Umbilical cord (tissue), 2 donors: ENCODE measurements around the gene PPFIA4. TPM values are rescaled to one million over a fixed set of nuclear protein-coding genes. Genes with fewer than 3 reads are reported as not detected.
A peak's percentile ranks its signal among the peaks of the same experiment; 100 is the strongest.

Experiments
- DNase-seq: peaks from one replicate; pipeline ENCODE4 v3.0.0-alpha.2; 2015; ENCODE audit warnings: low spot score
- total RNA-seq: library from RNA; depleted of rRNA; stranded (reverse); fragments of >200 nt; gene quantifications from one replicate; pipeline ENCODE4 v1.2.3, GENCODE V29; 2014; ENCODE audit warnings: low replicate concordance; ENCODE audit not compliant: insufficient read depth

The PPFIA4 gene
- total RNA-seq, 1 donor from 2014 or later, result 23.1 TPM

DNA sequence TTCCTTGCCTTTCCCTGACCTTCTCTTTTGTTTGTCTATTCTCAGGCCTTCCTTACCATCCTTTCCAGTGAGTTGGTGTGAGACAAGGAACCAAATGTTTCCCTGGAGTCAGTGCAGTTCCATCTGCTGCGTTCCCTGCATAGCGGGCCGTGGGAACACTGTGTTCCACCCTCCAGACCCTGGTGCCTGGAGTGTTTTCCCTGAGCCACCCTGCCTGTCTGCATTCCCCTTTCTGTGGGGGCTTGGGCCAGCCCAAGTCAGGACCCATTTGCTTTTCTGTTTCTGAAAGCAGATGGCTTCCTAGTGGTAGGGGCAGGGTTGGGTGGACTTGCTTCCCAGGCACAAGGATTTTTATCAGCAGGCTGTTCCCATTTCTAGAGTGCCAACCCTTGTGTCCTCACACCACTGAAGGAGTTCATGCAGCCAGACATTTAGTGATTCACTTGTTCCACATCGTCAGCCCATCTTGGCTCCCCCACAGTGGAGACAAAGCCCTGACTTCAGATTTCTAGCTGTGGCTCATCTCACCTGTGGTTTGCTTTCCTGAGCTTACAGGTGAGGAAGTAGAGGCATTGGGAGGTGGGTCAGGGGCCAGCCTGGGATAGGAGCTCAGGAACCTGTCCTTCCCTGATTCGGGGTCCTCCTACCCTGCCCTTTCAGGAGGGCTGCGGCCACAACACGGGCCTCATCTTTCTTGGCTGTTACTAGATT lies 73.7 kb downstream of the PPFIA4 start:
- DNase-seq, result no peak

DNA sequence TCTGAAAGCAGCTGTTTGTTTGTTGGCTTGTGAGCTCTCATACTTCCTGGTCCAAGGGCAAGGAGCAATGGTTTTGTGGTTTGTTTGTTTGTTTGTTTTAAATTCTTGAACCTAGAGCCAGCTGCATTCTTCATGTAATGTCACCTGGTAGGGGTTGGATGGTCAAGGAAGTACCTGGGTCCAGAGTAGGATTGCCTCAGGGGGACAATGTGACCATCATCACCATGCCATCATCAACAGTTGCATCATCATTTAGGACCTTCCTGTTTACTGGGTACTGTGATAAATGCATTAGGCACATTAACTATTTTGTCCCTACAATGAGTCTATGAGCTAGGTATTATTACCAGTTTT lies 74.2 kb downstream of the PPFIA4 start:
- no peak for DNase-seq

DNA sequence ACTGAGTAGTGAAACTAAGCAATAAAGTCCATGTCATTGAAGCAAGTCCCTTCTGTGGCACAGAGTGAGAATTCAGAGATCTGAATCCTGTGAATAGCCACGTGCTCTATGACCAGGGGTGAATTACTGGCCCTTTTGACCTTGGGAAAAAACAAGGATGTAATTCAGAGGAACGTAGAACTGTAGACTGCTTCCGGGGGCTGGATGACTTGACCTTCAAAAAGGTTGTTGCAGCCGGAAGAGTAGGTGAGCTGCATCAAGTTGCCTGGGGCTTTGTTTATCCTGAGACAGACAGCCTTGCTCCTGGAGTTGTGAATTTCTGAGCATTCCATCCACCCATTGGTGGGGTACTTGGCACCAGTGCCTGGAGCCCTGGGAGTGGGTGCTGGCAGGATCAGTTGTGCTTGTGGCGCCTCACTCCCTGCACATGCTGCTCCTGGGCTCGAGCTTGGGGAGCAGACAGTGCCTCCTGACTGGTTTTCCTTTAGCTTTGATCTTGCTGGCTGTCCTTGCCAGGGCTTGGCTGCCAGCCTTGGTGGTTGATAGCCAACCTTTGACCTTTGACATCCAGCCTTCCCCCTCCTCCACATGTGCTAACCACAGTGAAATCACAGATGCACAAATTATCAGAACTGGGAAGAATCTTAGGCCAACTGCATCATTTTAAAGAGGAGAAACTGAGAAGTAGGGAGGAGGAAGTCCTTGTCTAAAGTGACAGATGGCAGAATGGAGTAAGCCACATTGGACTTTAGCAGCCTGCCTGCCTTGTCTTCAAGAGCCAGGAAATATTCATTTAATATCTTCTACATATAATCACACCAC lies 75.7 kb downstream of the PPFIA4 start:
- DNase-seq, result no peak

DNA sequence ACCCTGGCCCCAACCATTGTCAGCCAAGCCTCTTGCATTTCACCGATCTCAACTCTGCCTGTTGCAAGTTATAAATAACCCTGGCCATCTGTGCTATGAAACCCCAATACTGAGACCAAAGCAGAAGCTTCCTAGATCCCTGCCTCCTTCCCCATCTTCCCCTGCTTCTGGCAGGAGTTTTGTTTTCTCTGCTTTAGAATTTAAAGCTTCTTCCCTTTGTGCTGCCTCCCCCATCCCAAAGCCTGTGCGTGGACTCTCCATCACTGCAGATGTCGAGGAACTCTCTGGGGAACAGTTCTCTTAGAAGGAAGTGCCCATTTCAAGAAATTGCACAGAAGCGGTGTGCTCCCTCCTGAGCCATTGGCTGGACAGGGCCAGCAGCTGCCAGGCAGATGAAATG lies 76.9 kb downstream of the PPFIA4 start:
- DNase-seq, result no peak

DNA sequence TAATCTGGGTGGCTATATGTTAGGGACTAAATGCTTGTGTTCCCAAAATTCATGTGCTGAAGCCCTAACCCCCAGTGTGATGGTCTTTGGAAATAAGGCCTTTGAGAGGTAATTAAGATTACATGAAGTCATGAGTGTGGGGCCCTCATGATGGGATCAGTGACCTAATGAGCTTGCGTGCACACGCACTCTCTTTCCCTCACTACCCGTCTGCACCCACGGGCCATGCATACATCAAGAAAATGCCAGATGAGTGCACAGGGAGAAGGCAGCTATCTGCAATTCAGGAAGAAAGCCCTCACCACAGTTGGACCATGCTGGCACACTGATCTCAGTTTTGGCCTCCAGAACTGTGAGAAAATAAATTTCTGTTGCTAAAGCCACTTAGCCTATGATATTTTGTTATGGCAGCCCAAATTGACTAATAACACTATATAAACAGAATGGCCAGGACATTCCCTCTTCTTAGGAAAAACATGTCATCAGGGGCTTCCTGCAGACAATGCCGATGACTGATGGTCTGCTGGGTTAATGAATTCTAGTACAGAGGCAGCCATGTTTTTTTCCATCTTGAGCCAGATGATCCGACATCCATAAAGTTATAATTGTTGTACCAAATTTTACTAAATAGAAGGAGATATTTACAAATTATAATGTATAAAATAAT lies 77.7 kb downstream of the PPFIA4 start:
- no peak for DNase-seq

DNA sequence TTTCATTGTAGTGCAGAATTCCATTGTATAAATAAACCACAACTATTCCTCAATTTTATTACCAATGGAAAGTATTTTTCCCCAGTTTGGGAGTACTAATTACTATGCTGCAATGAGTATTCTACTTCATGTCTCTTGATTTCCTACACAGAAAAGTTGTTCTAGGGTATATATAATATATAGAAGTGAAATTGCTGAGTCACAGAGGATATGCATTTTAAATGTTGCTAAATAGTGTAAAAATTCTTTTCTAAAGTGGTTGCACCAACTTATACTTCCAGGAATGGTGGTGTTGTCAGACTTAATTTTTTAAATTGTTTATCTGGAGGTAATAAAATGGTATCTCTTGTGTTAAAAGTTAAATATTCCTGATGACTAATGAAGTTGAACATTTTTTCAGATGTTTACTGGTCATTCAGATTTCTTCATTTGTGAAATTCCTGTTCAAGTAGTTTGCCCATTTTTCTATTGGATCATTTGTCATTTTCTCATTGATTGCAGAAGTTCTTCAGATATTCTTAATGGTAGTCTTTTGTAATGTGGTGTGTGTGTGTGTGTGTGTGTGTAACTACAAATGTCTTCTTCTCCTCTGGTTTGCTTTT lies 78.6 kb downstream of the PPFIA4 start:
- no peak for DNase-seq

DNA sequence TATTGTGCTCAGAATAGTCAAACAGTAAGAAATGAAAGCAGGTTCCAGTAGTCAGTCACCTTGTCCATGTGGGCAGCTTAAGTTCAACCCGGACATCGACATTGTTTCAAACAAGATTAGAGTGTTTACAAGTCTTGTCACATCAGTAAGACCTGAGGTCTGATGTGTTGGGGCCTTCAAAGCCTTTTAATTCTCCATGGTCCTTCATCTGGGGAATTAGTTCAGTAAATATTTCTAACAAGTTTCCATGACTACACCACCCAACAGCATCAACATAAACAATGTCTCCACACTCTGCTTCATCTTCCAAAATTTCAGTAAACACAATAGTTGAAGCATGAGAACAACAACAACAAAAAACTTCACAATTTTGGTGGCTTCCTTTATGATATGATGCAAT lies 86.2 kb downstream of the PPFIA4 start:
- no peak for DNase-seq

DNA sequence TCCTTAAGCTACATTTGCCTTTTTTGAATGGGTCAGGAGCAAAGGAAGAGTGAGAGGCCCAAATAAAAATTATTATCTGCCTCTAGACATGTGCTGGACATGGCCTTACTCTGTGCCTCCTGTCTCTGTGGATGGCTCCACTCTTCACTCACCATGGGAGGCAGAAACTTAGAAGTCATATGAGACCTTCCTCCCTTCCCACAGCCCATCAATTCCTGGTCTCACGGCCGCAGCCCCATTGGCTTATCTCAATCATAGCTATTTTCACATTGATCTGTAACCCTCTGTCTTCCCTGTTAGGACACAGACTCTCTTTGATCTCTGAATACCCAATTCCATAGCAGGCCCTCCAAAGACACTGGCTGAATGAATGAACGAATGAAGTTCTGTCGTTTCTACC lies 87.0 kb downstream of the PPFIA4 start:
- DNase-seq, result no peak

DNA sequence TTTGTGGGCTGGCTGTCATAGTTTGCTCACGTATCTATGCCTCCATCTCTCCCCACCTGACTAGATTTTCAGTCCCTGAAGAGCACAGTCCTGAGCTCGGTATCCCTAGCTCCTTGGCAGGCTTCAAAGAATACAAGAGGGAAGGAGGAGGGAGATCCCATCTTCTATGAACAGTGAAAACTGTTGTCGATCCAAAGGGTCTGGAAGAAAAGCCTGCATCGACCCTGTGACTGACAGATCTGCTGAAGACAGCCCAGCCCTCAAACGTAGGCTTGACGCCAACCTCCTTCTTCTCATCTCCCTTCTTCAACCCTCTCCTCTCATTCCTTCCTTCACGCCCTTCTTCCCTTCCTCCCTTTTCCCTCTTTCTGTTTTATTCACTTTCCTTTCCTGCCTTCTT lies 87.9 kb downstream of the PPFIA4 start:
- DNase-seq, result no peak

DNA sequence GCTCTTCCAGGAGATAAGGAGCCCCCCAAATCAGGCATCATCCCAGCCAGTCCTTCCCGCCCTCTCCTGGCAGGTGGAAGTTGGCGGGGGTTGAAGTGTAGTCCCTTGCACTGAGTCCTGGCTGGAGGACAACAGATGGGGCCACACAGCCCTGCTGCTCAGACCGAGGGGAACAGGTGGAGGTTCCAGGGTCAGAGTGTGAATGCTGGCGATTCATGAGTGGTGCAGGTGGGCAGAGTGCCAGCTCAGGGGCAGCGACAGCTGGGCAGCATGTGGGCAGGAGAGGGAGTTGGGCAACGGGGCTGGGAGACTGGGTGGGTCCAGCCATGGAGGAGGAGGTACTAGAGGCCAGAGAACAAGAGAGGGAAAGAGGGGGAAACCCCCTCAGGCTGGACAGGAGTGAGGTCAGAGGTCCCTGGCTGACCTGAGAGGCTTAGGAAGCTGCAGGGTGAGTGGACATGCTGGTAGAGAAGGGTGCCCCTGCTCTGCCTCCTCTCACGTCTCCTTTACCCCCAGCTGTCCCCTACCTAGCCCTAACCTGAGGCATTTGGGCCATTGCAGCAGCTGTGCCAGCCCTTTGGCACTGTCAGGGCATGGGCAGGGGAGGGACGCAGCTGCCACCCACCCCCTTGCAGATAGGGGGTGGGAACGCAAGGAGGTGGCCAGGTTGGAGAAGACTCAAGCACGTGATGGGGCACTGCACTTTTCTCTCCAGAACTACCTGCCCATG lies 90.0 kb downstream of the PPFIA4 start:
- DNase-seq, result no peak

DNA sequence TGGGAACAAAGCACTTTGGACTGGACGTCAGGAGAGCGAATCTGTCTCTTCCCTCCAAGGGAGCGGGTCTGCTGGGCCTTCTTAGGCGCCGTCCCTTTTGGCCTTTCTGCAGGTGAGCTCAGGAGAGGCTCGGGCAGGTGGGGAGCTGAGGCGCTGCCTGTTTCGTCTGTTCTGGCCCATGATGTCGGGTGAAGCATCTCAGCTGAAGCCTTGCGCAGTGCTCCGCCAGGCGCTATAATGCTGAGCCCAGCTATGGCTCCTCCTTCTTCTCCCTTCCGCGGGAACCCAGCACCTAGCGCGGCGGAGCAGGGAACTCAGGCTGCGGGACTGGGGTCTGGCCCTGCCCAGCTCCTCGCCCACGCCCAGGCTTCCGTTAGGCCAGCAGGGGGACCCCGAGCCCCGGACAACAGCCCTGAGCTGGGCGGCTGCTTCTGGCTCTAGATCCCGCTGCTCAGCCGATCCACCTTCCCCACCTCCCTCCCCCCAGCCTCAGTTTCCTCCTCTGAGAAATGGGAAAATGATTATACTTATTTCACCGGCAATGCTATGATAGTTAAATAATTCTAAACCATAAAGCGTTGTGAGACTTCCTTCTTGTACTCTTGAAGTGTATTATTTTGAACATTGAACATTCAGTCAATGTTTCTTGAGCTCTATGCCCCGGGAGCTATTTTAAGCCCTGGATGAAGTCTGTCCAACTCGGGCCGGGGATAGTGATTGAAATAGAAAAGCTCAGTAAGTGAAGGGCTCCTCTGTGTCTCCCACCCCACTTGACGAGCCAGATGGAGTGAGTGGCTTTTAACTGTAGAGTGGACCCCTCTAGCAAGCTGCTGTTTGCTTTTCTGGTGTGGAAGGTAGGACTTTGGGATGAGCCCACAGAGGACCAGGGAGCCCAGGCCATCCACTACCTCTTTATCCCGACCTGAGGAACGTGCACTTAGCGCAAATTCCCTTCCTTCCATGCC lies 91.6 kb downstream of the PPFIA4 start:
- DNase-seq, result peak; percentile 72

DNA sequence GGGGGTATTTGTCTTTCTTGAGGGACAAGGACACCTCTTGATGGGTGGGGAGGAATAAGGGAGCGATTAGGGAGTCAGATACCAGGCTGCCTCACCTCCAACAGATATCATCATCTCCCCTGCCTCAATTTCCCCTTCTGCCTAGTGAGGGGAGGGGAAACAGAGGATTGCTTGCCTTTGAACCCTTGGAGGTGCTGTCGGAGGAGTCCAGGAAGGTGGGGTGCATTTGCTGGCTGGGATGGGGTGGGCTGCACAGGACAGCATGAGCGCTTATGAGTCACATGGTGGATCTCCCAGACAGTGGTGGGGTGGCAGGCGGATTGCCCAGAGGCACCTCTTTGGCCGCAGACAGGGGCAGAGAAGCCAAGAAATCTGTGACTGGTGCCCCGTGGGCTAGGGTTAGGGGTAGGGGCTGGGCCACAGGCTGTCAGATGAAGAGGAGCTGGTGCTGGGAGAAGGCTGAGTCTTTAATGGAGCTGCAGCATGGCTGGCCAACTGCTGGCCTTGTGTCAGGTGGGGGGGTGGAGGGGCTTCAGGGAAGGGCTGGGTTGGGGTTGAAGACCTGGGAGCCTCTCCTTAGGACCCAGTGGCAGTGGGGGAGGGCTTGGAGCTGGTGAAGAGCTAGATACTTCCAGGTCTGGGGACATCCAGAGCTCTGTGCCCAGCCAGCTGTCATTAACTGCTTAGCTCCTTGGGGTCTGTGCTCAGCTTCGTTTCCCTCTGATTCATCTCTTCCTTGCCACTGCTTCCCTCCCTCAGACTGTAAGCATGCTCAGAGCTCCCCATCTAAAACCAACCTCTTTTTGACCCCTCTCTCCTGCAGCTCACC lies 94.2 kb downstream of the PPFIA4 start:
- DNase-seq, result no peak

DNA sequence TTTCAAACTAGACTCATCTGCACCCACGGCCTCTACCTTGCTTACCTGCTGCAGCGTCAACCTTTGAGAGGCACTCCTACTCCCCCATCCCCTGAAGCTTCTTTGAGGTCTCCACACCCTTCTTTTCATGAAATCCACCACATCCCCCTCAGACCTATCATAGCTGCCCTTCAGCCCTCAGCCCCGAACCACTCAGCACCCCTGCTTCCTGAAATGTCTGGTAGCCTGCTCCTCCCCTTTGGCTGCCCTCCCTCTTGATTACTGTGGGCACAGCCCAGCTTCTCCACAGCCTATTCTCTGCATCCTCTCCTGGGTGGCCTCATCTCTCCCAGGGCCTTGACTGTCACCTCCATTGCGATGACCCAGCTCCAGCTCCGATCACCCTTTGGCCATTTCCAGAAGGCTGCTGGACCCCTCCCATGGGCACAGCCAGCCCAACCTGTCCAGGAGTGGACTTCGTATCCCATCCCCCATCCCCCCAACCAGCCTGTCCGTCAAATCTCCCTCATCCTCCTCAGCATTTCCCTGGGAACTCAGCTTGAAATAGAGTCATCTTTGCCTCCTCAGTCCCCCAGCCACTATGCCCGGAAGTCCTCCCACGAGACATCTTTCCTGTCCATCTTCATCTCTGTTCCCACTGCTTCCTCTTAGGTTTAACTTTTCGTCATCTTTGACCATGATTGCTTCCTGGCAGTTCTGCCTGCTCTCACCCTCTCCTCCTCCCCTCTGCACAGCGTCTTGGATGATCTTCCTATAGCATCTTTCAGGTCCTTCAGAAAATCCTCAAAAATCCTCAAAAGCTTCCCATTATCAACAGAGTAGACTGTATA lies 95.1 kb downstream of the PPFIA4 start:
- no peak for DNase-seq

DNA sequence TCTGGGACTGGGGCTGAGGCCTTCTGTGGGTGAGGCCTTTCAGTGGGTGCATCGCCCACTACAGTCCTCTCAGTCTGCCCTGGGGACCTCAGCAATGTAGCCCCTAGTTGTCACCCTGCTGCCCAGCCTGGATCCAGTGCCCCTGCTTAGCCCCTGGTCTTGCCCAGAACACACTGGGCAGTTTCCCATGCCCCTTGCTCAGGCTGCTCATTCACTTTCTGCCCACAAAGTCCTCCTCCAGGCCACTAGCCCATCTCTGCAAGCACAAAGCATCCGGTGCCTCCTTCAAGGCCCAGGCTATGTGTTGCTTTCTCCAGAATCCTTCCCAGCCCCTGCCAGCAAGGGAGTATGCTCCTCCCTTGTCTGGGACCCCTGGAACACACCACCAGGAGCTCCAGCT lies 95.9 kb downstream of the PPFIA4 start:
- DNase-seq, result no peak

DNA sequence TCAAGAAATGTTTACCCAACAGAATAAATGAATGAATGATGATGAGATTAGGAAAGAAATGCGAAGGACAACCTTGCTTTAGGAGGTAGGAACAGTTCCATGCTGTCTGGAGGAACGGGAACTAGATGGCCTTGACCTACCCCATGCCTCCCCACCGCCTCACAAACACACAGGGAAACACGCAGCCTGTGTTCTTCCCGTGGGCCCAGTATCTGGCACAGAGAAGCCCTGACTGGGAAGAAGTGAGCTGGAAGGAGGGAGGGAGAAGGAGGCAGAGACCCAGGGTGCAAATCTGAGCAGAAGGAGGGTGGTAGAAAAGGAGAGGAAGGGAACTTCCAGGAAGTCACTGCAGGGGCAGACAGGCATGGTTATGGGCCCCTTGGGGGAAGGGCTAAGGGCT lies 97.7 kb downstream of the PPFIA4 start:
- DNase-seq, result no peak

DNA sequence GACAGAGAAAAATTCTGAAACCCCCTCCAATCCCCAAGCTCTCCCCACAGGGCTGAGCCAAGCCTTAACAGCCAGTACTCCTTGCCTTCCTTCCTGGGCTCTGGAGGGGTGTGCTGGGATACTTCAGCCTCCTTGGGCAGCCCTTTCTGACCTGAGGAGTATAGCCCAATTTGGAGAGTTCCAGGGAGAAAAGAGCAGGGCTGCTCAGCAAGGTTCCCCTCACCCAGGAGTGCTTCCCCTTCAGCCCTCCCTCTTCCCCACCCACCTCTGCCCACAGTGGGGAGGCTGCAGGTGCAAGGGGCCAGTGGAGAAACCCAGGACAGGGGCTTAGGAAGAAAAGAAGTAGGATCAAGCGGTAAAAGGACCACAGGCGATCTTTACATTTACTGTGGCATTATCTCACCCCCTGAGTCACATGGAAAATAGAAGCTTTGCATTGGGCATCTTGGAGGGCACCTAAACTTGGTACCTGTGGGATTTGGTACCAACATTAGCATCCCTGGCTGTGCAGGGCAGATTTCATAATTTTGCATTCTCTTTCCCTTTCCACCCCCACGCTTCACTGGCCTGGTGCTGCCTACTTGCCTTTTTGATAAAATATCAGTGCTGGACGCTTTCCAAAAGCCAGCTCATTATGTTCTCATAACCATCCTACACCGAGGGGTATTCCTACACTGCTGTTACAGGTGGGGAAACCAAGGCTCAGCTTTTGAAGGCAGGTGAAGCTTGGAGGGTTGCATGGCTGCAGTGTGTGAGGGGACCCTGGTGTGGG lies 98.4 kb downstream of the PPFIA4 start:
- no peak for DNase-seq

DNA sequence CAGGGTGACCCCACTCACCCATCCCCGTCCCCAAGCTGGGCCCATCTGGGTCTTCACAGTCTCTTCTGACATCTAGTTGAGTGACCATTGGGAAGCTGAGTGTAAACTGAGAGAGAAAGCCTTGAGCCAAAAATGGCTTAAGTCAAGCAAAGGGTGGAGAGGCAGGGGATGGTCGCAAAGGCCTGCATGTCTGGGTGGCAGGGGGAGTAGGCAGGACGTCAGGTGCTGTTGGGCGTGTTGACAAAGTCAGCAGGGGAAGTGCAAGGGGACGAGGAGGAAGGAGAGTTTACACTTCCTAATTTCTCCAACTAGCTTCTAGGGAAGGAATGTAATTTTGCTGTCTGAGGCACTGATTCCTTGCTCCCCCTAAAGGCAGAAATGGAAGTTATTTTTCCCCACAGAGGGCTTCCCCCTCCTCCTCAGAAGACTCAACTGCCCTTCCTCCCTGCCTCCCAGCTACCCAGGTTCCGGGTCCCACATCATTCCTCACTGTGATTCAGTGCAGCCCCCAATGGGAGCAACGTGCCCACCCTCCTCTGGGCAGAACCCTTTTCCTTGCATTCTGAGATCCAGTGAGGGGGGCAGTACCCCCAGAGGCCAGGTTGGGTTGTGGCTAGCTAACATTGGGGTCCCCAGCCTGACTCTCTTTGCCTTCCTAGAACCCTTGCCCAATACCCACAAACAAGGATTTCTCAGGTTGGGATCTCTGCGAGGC lies 100.0 kb downstream of the PPFIA4 start:
- DNase-seq, result peak; percentile 60
